ENCODE measurements around the gene DMD.
"Not testable (repeated sequence)": the region's sequence is repeated elsewhere in the genome, so short reads cannot be mapped to it uniquely, and the experiment has no call there.

DMD gene

DNA sequence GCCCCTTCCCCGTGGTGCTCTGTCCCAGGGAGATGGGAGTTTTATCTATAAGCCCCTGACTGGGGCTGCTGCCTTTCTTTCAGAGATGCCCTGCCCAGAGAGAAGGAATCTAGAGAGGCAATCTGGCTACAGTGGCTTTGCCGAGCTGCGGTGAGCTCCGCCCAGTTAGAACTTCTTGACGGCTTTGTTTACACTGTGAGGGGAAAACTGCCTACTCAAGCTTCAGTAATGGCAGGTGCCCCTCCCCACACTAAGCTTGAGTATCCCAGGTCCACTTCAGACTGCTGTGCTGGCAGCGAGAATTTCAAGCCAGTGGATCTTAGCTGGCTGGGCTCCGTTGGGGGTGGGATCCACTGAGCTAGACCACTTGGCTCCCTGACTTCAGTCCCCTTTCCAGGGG lies 1740.6 kb downstream of the DMD start:
- in situ Hi-C loops (cut with HindIII; ENCODE audit: low sequenced_read_pairs) = not testable (repeated sequence)

DNA sequence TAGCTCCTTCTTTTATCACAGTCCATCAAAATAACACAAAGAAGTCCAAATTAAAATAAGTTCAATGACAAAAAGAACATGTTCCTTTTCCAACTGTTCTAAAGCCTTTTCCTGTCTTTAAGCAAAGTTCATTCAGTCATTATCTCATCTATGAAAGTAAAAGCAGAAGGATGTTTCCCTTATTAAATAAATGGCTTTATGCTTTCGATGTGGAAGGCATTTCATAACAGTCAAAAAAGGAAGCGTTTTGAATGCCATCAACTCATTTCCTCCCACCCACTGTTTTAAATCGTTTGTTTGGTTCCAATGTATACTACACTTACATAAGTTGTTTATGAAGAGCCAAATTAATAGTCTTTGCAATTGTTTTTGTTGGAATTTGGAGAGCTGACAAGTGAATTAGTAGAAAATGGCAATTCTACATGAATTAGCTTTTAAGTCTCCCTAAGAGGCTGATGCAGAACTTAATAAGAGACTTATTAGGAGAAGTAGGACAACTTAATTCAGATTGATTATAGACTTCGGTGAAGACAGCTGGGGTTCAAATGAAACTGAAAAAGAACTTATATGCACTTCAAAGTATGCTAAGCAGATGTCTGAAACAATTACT lies 1746.9 kb downstream of the DMD start:
- in situ Hi-C loops (cut with HindIII; ENCODE audit: low sequenced_read_pairs) = no loop called here

DNA sequence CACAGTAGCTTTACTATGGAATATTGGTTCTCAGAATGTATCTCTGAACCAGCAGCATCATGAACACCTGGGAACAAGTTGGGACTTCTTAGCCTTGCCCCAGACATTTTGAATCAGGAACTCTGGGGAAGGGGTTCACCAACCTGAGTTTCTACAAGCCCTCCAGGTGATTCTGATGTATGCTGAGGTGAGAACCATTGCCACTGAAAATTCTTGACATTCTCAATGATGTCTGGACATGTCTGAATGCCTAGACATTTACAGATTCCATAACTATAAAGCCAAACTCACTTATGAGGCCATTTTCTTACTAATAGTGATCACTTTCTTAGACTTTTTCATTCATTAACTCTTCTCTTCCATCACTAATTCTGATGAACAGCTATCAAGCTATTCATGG lies 1750.1 kb downstream of the DMD start:
- in situ Hi-C loops (cut with HindIII; ENCODE audit: low sequenced_read_pairs) = no loop called here

DNA sequence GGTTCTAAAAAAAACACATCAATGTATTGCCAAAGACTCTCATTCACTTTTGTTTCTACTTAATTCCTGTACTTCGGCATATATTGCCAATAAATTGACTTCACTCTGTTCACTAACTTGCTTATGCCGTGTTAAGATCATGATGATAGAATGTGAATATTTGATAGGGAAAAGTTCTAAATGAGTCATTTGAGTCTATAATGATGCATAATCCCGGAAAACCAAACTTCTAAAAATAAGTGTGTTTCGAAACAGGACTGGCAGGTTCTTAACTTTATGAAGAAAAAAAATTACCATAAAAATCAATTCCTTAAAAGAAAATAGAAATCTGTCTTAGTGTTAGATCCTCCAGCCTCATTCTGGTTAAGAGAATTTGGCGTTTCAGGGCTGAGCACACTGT lies 1752.0 kb downstream of the DMD start:
- in situ Hi-C loops (cut with HindIII; ENCODE audit: low sequenced_read_pairs) = no loop called here

DNA sequence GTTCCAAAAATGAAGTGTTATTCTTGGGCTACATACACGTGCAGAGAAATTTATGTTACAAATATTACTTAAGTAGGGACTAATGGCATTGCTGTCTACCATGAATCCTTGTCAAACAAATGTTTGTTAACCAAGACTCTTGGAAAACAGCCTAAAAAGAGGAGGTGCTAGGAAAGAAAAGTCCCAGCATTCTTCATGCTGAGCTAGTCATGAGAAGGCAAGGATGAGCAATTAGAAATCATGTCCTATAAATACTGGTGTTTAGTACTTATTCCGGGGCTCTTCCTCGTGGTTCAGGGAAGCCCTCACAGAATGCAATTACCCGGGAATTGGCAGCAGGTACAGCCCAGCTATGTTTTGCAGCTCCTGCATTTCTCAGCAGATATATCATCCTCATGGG lies 1761.4 kb downstream of the DMD start:
- in situ Hi-C loops (cut with HindIII; ENCODE audit: low sequenced_read_pairs) = no loop called here

DNA sequence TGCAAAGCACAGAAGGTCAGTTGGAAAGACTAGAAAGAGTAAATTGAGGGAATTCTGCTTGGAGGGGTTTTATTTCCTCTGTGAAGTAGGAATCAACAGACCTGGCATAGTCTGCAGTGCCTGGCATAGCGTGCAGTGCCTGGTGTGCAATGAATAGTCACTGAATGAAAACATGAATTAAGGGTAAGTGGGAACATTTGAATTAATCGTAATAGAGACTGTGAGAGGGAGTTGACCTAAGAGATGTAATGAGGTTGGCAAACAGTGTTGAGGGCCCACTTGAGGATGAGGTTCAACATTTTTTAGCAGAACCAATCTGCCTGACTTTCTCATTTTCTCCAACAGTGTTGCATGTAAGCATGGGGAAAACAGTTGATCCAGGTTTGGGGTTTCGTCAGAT lies 1762.3 kb downstream of the DMD start:
- in situ Hi-C loops (cut with HindIII; ENCODE audit: low sequenced_read_pairs) = no loop called here

DNA sequence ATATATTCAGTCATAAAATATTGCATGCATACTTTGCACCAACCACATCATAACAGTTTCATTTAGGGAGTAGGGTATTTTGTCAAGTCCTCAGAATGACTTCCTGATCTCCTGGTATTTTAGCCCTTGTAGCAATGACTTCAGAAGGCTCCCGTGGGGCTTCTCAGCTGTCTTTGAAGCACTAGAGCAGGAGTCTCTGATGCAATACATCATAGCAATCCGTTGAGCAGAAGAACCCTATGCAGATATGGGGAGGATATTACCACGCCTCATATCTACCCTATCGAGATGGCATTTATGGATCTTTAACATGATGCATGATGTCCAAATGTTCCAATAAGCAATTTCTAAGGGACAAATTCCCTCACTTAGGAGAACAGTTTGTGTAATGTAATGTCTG lies 1765.8 kb downstream of the DMD start:
- in situ Hi-C loops (cut with HindIII; ENCODE audit: low sequenced_read_pairs) = no loop called here

DNA sequence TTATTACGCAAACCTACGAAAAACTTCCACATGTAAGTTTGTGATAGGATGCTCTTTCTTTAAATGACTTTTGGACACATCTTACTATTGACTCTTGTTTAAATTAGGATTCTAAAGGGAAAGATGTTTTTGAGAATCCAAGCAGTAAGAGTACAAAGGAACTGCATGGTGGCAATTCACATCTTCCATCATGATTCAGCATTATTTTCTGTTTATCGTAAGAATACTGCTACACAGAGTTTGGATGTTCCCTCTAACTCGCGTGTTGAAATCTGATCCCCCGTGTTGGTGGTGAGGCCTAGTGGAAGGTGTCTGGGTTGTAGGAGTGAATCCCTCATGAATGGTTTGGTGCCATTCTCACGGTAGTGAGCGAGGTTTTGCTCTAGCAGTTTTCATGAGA lies 1767.7 kb downstream of the DMD start:
- in situ Hi-C loops (cut with HindIII; ENCODE audit: low sequenced_read_pairs) = no loop called here

DNA sequence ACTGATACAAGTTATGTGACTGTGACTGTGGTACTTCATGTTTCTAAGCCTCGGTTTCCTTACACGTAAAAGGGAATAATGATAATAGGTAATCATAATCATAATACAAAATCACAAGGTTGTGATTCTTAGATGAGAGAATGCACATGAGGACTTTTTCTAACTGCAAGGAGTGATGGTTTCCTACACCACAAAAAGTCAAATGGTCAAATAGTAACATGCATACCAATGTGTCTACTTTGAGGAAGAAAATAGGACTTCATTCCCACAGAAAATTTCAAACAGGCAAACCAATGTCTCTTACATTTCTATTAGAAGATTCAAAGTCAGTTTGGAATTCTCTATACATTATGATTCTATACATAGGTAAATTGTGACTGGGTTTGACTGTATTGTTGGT lies 1770.8 kb downstream of the DMD start:
- in situ Hi-C loops (cut with HindIII; ENCODE audit: low sequenced_read_pairs) = no loop called here

GRCh38 chrX:31436424-31436823 lies 1774.9 kb downstream of the DMD start:
- in situ Hi-C loops (cut with HindIII; ENCODE audit: low sequenced_read_pairs) = no loop called here

DNA sequence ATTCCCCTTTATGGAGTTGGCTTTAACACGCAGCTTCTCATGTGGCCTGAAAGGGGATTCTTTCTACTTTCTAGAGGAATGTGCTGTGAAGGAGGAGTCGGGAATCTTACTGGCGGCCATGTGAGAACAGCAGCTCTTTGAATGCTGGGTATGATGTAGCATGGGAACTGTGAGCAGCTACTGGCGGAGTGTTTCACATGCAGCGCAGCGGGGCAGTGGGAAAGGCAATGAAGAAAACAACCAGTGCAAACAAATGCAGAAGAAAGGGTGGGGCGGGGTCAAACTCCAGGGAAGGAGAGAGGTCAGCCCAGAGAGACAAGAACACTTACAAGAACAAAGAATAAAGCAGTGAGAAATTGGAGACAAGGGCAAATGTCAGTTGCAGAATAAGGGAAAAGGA lies 1775.8 kb downstream of the DMD start:
- in situ Hi-C loops (cut with HindIII; ENCODE audit: low sequenced_read_pairs) = no loop called here

GRCh38 chrX:31433856-31434255 lies 1777.5 kb downstream of the DMD start:
- in situ Hi-C loops (cut with HindIII; ENCODE audit: low sequenced_read_pairs) = no loop called here

DNA sequence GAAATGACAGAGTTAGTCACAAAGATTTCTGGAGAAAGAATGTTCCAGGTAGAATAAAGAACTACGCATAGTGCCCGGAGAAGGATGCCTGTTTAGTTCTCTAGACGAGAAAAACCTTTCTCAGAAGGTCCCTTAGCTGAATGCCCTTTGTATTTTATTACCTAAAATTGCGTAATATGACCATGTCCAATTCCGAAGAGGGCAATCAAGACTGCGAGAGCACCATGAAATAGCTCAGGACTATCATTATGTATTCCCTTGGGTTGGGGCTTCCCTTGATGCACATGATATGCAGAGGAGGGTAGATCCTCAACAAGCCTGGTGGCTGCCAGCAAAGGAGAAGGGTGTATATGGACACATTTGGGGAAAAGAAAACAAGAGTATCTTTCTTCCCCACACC lies 1781.4 kb downstream of the DMD start:
- in situ Hi-C loops (cut with HindIII; ENCODE audit: low sequenced_read_pairs) = no loop called here

DNA sequence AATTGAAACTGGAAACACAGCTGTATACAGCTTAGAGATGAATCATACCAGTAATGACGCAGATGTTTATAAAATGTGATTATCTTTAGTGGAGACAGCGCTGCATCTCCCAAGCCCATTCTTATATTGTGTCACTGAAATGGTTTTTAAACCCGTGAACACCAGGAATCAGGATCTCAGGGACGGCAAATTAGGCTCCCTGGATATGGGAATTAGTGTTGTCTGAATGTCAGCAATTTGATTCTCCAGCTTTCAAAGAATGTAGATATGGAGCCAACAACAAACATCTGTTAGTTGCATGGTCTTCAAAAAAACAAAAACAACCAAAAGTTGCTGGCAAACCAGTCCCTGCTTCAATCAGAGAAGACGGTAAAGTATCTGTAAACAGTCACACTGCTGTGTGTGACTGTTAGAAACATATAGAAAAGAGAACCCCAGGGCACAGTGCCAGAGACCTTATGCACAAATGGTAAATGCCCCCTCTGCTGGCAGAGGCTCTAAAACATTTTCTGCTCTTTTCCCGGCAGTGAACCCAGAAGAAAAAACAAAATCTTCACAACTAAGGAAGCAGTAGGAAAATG lies 1787.7 kb downstream of the DMD start:
- in situ Hi-C loops (cut with HindIII; ENCODE audit: low sequenced_read_pairs) = loop anchor here (5.0 kb wide), 1 partner anchor 386 kb away; no protein-coding TSS in a partner anchor

DNA sequence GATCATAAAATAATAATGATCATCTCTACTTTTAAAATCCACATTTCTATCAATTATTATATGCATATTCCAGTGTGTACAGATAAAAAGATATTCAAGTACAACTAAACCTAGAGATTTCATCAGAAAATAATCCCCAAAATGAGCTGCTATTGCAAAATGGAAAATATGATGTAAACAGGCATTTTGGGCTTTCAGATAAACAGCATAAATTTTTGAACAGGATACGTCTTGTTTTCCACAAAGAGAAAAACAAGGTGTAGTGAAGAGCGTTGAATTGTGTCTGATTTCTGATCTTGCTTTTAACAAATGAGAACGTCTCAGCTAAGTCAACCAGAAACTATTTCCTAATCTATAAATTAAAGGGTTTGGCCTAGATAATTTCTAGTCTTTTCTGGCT lies 1789.9 kb downstream of the DMD start:
- in situ Hi-C loops (cut with HindIII; ENCODE audit: low sequenced_read_pairs) = loop anchor here (5.0 kb wide), 1 partner anchor 384 kb away; no protein-coding TSS in a partner anchor

GRCh38 chrX:31420711-31421151 lies 1790.6 kb downstream of the DMD start:
- in situ Hi-C loops (cut with HindIII; ENCODE audit: low sequenced_read_pairs) = loop anchor here (5.0 kb wide), 1 partner anchor 383 kb away; no protein-coding TSS in a partner anchor

DNA sequence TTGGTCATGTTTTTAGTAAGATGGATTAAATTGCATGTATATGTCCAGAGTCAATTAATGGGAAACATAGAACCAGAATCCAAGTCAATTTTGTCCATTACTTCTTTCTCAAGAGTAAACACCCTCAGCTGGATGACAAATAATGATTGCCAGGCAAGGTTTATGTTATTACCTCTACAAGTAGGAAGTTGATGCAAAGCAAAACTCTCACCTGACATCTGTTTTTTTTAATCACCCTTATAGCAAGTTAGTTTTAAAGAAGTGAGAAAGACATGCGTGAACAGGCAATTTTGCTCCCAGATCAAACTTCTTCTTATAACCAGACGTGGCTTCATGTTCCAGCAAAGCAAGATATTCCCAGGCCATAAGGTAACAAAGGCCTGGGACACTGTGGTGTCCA lies 1791.0 kb downstream of the DMD start:
- in situ Hi-C loops (cut with HindIII; ENCODE audit: low sequenced_read_pairs) = loop anchor here (5.0 kb wide), 1 partner anchor 383 kb away; no protein-coding TSS in a partner anchor

DNA sequence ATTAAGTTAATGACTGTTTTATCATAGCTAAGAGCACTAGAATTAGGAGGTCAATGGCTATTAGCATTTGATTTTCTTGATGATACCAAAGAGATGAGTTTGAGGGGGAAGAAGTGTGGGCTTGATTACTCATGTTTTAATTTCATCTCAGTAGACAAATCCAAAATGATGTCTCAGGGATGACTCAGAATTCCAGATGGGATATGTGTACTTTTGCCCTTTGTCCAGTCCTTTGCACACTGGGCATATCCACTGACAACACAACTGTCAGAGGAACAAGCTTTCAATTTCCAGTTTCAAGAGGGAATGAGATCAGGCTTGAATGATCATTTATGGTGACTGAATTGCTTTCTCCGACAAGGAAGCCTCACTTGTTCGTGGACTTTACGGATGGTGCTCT lies 1814.2 kb downstream of the DMD start:
- in situ Hi-C loops (cut with HindIII; ENCODE audit: low sequenced_read_pairs) = no loop called here

GRCh38 chrX:31392513-31392912 lies 1818.8 kb downstream of the DMD start:
- in situ Hi-C loops (cut with HindIII; ENCODE audit: low sequenced_read_pairs) = no loop called here

DNA sequence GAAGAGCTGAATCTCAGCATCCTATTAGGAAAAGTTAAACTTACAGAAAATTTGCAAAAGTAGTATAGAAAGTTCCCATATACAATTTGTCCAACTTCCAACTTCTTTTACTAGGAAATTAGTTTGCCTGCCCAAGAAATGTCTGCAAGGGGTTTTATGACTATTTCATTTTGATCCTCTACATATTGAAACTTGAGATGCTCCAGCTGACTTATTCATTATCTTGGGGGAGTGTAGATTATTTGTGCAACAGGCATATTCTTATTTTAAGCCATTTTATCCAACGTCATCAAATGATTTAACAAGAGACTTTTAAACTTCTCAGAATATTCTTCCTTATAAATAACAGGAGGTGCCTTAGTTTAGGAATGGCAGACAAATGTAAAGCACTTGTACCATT lies 1822.4 kb downstream of the DMD start:
- in situ Hi-C loops (cut with HindIII; ENCODE audit: low sequenced_read_pairs) = no loop called here

DNA sequence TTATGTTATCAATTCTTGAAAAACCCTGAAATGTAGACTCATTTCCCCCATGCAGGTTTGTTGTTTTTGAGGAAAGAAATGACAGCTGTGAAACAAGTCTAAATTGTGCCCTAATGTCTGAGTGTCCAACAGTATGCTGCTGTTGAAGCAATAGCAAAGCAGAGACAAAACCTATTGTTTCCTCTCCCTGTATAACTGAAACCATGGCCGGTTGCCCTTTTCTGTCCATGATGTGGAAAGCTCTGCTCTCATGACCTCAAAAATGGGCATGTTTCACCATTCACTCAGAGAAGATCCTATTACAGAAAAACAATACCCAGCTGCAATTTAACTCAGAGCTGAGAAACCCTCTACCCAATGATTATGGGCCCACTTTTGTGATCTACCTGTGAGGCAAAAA lies 1826.9 kb downstream of the DMD start:
- in situ Hi-C loops (cut with HindIII; ENCODE audit: low sequenced_read_pairs) = no loop called here

DNA sequence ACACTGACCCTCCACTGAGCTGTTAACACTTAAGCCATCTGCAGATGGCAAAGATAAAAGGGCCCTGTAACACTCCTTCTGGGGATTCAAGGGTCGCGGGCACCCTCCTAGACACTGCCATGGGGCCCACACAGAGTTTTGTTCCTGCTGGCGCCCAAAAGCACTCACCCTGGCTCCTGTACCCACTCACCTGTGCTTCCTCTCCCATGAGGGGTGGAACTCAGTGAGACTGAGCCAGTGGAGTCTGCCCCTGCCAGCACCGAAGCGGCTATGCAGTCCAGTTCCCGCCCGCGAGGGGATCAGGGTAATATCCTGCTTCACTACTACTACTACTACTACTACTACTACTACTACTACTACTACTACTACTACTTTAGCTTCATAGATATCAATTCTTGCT lies 1827.4 kb downstream of the DMD start:
- in situ Hi-C loops (cut with HindIII; ENCODE audit: low sequenced_read_pairs) = no loop called here

DNA sequence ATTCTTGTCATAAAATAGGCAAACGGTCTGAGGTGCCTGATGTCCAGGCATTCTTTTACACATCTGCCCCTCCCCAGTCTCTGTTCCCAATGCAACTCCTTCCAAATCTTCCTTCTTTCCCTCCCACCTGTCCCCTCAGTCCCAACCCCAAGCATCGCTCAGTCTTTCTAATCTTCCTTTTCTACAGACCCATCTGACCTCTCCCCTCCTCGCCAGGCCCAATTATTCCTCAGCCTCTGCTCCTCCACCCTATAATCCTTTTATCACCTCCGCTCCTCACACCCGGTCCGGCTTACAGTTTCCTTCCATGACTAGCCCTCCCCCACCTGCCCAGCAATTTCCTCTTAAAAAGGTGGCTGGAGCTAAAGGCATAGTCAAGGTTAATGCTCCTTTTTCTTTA lies 1832.4 kb downstream of the DMD start:
- in situ Hi-C loops (cut with HindIII; ENCODE audit: low sequenced_read_pairs) = not testable (repeated sequence)

Data from endothelial cell of hepatic sinusoid (primary cell).